SK-N-SH treated with all-trans-retinoic acid at 6 μM for 48 hours (cell line): ENCODE measurements around the gene RSL1D1.
"Not testable (repeated sequence)": the region's sequence is repeated elsewhere in the genome, so short reads cannot be mapped to it uniquely, and the experiment has no call there.

ENCODE experiments used
- ATAC-seq: fragments of 200-7000 bp; cut with Tn5 transposase; 3 replicates; pipeline ENCODE4 v1.9.1; 2020; ENCODE audit warnings: mild to moderate bottlenecking, moderate library complexity
- BACH2 ChIP-seq: fragments of 250-450 bp; sonication (Bioruptor Pico); IDR thresholded peaks from 2 replicates; pipeline ENCODE4 v1.9.0; 2021; ENCODE audit warnings: mild to moderate bottlenecking, borderline replicate concordance
- GLIS3 ChIP-seq: fragments of 250-450 bp; sonication (Bioruptor Pico); IDR thresholded peaks from 2 replicates; pipeline ENCODE4 v1.5.0; 2020; ENCODE audit warnings: mild to moderate bottlenecking, moderate library complexity
- ISL1 ChIP-seq: fragments of 250-450 bp; sonication (Bioruptor Pico); IDR thresholded peaks from 2 replicates; pipeline ENCODE4 v2.1.2; 2022; ENCODE audit warnings: mild to moderate bottlenecking, moderate library complexity
- OSR1 ChIP-seq: fragments of 250-450 bp; sonication (Bioruptor Pico); IDR thresholded peaks from 2 replicates; pipeline ENCODE4 v1.8.0; 2022; ENCODE audit warnings: moderate library complexity, mild to moderate bottlenecking, inconsistent platforms
- PPARA ChIP-seq: fragments of 250-450 bp; sonication (Bioruptor Pico); IDR thresholded peaks from 2 replicates; pipeline ENCODE4 v1.5.0; 2020; ENCODE audit warnings: mild to moderate bottlenecking, borderline replicate concordance
- RARB ChIP-seq: fragments of 250-450 bp; sonication (Bioruptor Pico); IDR thresholded peaks from 2 replicates; pipeline ENCODE4 v1.8.0; 2021; ENCODE audit warnings: mild to moderate bottlenecking, moderate library complexity
- SNAI2 ChIP-seq: fragments of 250-450 bp; sonication (Bioruptor Pico); IDR thresholded peaks from 2 replicates; pipeline ENCODE4 v1.5.0; 2020; ENCODE audit warnings: mild to moderate bottlenecking, moderate library complexity
- TOX ChIP-seq: fragments of 250-450 bp; sonication (Bioruptor Pico); IDR thresholded peaks from 2 replicates; pipeline ENCODE4 v1.8.0; 2021; ENCODE audit warnings: mild to moderate bottlenecking, moderate library complexity, borderline replicate concordance
- TSHZ2 ChIP-seq: fragments of 250-450 bp; sonication (Bioruptor Pico); IDR thresholded peaks from 2 replicates; pipeline ENCODE4 v1.5.0; 2020; ENCODE audit warnings: mild to moderate bottlenecking, moderate library complexity
- ZC3H10 ChIP-seq: fragments of 250-450 bp; sonication (Bioruptor Pico); IDR thresholded peaks from 2 replicates; pipeline ENCODE4 v1.5.1; 2021; ENCODE audit warnings: mild to moderate bottlenecking, moderate library complexity
- ZFP3 ChIP-seq: fragments of 250-450 bp; sonication (Bioruptor Pico); IDR thresholded peaks from 2 replicates; pipeline ENCODE4 v1.5.0; 2020; ENCODE audit warnings: mild to moderate bottlenecking, moderate library complexity
- ZNF70 ChIP-seq: fragments of 450-650 bp; formaldehyde crosslinking; IDR thresholded peaks from 2 replicates; pipeline ENCODE4 v1.5.0; 2020; ENCODE audit warnings: mild to moderate bottlenecking, moderate library complexity
- ZNF8 ChIP-seq: fragments of 450-650 bp; formaldehyde crosslinking; IDR thresholded peaks from 2 replicates; pipeline ENCODE4 v1.5.0; 2020; ENCODE audit warnings: mild to moderate bottlenecking, moderate library complexity
- TF ChIP-seq, protein P1 (sequence below): fragments of 250-450 bp; sonication (Bioruptor Pico); IDR thresholded peaks from 2 replicates; pipeline ENCODE4 v1.8.0; 2021; ENCODE audit warnings: low read depth, mild to moderate bottlenecking, moderate library complexity, borderline replicate concordance
- TF ChIP-seq, protein P2 (sequence below): fragments of 250-450 bp; sonication (Bioruptor Pico); IDR thresholded peaks from 2 replicates; pipeline ENCODE4 v1.8.0; 2020; ENCODE audit warnings: mild to moderate bottlenecking, moderate library complexity, borderline replicate concordance
- TF ChIP-seq, protein P3 (sequence below): fragments of 250-450 bp; sonication (Bioruptor Pico); IDR thresholded peaks from 2 replicates; pipeline ENCODE4 v1.5.1; 2021; ENCODE audit warnings: mild to moderate bottlenecking, moderate library complexity

Gene RSL1D1

DNA sequence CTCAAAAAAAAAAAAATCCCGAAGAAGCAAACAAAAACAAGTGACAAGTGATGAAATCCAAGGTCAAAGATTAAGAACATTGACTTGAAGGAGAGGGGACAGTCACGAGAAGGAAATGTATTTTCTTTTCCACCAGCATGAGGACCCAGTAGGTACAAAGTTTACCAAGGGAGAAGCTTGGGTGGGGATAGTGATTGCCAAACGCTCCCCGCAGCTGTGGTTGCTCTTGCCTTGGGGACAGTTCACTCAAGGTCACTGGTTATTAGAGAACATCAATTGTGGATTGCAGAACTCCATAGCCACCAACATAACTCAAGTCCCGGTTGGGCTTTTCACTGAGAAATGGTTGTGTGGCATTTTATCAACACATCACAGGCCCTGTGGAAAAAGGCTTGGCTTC is 27.0 kb downstream of the RSL1D1 start:
- ATAC-seq: no peak
- TF ChIP-seq, protein P1, sequence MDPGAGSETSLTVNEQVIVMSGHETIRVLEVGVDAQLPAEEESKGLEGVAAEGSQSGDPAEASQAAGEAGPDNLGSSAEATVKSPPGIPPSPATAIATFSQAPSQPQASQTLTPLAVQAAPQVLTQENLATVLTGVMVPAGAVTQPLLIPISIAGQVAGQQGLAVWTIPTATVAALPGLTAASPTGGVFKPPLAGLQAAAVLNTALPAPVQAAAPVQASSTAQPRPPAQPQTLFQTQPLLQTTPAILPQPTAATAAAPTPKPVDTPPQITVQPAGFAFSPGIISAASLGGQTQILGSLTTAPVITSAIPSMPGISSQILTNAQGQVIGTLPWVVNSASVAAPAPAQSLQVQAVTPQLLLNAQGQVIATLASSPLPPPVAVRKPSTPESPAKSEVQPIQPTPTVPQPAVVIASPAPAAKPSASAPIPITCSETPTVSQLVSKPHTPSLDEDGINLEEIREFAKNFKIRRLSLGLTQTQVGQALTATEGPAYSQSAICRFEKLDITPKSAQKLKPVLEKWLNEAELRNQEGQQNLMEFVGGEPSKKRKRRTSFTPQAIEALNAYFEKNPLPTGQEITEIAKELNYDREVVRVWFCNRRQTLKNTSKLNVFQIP: no peak
- TF ChIP-seq RARB (no peak), ZNF8 (no peak), TSHZ2 (no peak), ISL1 (CRISPR knock-in tag) (no peak), ZNF70 (no peak), BACH2 (CRISPR knock-in tag) (no peak), ZC3H10 (CRISPR knock-in tag) (no peak), OSR1 (no peak), TOX (no peak), GLIS3 (CRISPR knock-in tag) (no peak), ZFP3 (CRISPR knock-in tag) (no peak), SNAI2 (CRISPR knock-in tag) (no peak)
- TF ChIP-seq, protein P2, sequence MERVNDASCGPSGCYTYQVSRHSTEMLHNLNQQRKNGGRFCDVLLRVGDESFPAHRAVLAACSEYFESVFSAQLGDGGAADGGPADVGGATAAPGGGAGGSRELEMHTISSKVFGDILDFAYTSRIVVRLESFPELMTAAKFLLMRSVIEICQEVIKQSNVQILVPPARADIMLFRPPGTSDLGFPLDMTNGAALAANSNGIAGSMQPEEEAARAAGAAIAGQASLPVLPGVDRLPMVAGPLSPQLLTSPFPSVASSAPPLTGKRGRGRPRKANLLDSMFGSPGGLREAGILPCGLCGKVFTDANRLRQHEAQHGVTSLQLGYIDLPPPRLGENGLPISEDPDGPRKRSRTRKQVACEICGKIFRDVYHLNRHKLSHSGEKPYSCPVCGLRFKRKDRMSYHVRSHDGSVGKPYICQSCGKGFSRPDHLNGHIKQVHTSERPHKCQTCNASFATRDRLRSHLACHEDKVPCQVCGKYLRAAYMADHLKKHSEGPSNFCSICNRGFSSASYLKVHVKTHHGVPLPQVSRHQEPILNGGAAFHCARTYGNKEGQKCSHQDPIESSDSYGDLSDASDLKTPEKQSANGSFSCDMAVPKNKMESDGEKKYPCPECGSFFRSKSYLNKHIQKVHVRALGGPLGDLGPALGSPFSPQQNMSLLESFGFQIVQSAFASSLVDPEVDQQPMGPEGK (CRISPR knock-in tag): no peak
- TF ChIP-seq, protein P3, sequence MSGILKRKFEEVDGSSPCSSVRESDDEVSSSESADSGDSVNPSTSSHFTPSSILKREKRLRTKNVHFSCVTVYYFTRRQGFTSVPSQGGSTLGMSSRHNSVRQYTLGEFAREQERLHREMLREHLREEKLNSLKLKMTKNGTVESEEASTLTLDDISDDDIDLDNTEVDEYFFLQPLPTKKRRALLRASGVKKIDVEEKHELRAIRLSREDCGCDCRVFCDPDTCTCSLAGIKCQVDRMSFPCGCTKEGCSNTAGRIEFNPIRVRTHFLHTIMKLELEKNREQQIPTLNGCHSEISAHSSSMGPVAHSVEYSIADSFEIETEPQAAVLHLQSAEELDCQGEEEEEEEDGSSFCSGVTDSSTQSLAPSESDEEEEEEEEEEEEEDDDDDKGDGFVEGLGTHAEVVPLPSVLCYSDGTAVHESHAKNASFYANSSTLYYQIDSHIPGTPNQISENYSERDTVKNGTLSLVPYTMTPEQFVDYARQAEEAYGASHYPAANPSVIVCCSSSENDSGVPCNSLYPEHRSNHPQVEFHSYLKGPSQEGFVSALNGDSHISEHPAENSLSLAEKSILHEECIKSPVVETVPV (CRISPR knock-in tag): no peak

DNA sequence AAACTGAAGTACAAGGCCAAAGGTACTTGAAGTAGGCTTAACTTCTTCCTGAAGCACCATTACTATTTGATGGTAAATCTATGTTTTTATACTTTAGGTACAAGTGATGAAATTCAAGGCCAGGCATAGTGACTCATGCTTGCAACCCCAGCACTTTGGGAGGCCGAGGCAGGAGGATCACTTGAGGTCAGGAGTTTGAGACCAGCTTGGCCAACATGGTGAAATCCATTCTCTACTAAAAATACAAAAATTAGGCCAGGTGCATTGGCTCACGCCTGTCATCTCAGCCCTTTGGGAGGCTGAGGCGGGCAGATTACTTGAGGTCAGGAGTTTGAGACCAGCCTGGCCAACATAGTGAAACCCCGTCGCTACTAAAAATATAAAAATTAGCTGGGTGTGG is 27.7 kb downstream of the RSL1D1 start:
- ATAC-seq: not testable (repeated sequence)

DNA sequence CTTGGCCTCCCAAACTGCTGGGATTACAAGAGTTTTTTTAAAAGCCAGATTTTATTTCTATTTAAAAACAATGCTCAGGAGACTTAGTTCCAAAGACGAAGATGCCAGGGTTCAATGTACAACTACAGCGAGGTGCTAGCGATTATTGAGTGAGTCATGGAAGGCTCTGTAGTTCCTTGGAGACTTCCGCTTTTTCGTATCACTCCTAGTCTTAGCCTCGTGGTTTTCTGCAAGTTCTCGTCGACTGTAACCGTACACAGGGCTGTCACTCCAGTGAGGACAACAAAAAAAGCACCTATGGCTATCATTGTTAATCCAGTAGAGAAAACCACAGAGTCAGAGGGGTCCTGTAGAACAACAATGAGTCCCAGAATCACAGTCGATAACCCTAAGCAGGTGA is 31.5 kb downstream of the RSL1D1 start:
- no peak for ATAC-seq
- TF ChIP-seq TSHZ2: no peak

DNA sequence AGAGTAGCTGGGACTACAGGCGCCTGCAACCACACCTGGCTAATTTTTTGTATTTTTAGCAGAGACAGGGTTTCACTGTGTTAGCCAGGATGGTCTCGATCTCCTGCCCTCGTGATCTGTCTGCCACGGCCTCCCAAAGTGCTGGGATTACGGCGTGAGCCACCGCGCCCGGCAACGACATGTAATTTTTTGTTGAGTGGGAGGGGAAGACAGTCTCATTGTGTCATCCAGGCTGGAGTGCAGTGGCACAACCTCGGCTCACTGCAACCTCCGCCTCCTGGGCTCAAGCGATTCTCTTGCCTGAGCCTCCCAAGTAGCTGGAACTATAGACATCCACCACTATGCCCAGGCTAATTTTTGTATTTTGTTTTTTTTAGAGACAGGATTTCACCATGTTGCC is 32.4 kb downstream of the RSL1D1 start:
- ATAC-seq: not testable (repeated sequence)

GRCh38 chr16:11816123-11816522 is 35.2 kb downstream of the RSL1D1 start:
- ATAC-seq: no peak
- no peak for TF ChIP-seq OSR1
- no peak for TF ChIP-seq SNAI2 (CRISPR knock-in tag)
- TF ChIP-seq, protein P2 (CRISPR knock-in tag): no peak
- no peak for TF ChIP-seq ISL1 (CRISPR knock-in tag)
- no peak for TF ChIP-seq TSHZ2
- TF ChIP-seq ZNF8: no peak
- TF ChIP-seq PPARA (CRISPR knock-in tag): no peak
- TF ChIP-seq ZNF70: no peak
- TF ChIP-seq TOX: no peak
- TF ChIP-seq, protein P3 (CRISPR knock-in tag): no peak
